ENCODE data around the gene WASF3. TPM values are rescaled to one million over a fixed set of nuclear protein-coding genes. Genes with fewer than 3 reads are reported as not detected.

Gene WASF3
- total RNA-seq, 1 experiment from 2014 or later: 0.31 TPM

DNA sequence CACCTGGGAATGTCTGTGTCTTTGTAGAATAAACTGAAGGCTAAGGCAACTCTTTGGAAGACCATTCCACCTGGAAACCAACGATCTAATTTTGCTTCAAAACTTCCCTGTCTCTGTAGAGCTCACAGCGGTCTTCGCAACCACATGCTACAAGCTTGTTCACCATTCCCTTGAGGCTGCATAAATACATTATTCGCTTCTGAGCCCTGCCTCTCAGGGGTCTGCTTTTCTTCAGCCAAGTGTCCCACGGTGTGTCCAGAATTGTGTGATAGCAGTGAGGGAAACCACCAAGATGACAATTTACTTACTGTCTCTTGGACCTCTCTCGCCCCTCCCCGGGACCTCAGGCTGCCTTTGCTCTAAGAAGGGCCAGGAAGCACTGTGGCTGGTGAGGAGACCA is 152.0 kb downstream of the WASF3 start:
- Histone ChIP-seq H3K27ac (no peak overlapping the region), H3K9me2 (ENCODE audit: insufficient read depth) (no peaks in the 10 kb centered on the region), H2AFZ (no peak overlapping the region), H3K9me3 (ENCODE audit: insufficient read depth, low read depth) (no peaks in the 10 kb centered on the region), H3K79me2 (ENCODE audit: low read depth) (no peaks in the 10 kb centered on the region), H3K27me3 (ENCODE audit: insufficient read depth, low read depth) (peaks cover 42% of the 10 kb centered on the region), H3K4me3 (no peak overlapping the region), H3K4me1 (replicated peaks; ENCODE audit: insufficient read depth) (no peaks in the 10 kb centered on the region), H3F3A (ENCODE audit: insufficient read depth, low read depth) (no peaks in the 10 kb centered on the region), H4K20me1 (ENCODE audit: insufficient read depth) (no peaks in the 10 kb centered on the region), H3K4me2 (no peak overlapping the region), H3K36me3 (ENCODE audit: low read depth) (no peaks in the 10 kb centered on the region)
- CTCF ChIA-PET: no interaction called here
- intact Hi-C loops (cut with micrococcal nuclease; ENCODE audit: unreplicated experiment): loop anchor here (5.0 to 10.0 kb wide), 2 partner anchors 165 to 223 kb away; no protein-coding TSS in a partner anchor
- POLR2A ChIA-PET (ENCODE audit: unreplicated experiment): no interaction called here
- TF ChIP-seq, protein P1, sequence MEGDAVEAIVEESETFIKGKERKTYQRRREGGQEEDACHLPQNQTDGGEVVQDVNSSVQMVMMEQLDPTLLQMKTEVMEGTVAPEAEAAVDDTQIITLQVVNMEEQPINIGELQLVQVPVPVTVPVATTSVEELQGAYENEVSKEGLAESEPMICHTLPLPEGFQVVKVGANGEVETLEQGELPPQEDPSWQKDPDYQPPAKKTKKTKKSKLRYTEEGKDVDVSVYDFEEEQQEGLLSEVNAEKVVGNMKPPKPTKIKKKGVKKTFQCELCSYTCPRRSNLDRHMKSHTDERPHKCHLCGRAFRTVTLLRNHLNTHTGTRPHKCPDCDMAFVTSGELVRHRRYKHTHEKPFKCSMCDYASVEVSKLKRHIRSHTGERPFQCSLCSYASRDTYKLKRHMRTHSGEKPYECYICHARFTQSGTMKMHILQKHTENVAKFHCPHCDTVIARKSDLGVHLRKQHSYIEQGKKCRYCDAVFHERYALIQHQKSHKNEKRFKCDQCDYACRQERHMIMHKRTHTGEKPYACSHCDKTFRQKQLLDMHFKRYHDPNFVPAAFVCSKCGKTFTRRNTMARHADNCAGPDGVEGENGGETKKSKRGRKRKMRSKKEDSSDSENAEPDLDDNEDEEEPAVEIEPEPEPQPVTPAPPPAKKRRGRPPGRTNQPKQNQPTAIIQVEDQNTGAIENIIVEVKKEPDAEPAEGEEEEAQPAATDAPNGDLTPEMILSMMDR (conservative IDR thresholded peaks at IDR 0.05): no peak
- TF ChIP-seq EZH2 (IDR thresholded peaks at IDR 0.05; ENCODE audit: low read depth): no peak
- no peak for DNase-seq
- BruUV-seq (replicated peaks): no TSS peak

GRCh38 chr13:26710166-26710565 is 152.7 kb downstream of the WASF3 start:
- H3K27me3 ChIP-seq (ENCODE audit: insufficient read depth, low read depth): peaks cover 37% of the 10 kb centered on the region
- H3K79me2 ChIP-seq (ENCODE audit: low read depth): no peaks in the 10 kb centered on the region
- H4K20me1 ChIP-seq (ENCODE audit: insufficient read depth): no peaks in the 10 kb centered on the region
- intact Hi-C loops (cut with micrococcal nuclease; ENCODE audit: unreplicated experiment): no loop called here
- H3K36me3 ChIP-seq (ENCODE audit: low read depth): no peaks in the 10 kb centered on the region
- no peak for DNase-seq
- H3K4me3 ChIP-seq: no peak overlapping the region
- no peaks in the 10 kb centered on the region for H3K9me2 ChIP-seq (ENCODE audit: insufficient read depth)
- no peak overlapping the region for H3K27ac ChIP-seq
- no peak overlapping the region for H3K4me2 ChIP-seq
- POLR2A ChIA-PET (ENCODE audit: unreplicated experiment): no interaction called here
- no TSS peak for BruUV-seq (replicated peaks)
- H3K4me1 ChIP-seq (replicated peaks; ENCODE audit: insufficient read depth): no peaks in the 10 kb centered on the region
- no peaks in the 10 kb centered on the region for H3F3A ChIP-seq (ENCODE audit: insufficient read depth, low read depth)
- H3K9me3 ChIP-seq (ENCODE audit: insufficient read depth, low read depth): no peaks in the 10 kb centered on the region
- CTCF ChIA-PET: no interaction called here
- H2AFZ ChIP-seq: no peak overlapping the region
- TF ChIP-seq EZH2 (IDR thresholded peaks at IDR 0.05; ENCODE audit: low read depth): no peak
- TF ChIP-seq, protein P1 (conservative IDR thresholded peaks at IDR 0.05): no peak

- intact Hi-C loops (cut with micrococcal nuclease; ENCODE audit: unreplicated experiment): no loop called here
- no TSS peak for BruUV-seq (replicated peaks)
- ChIA-PET POLR2A (ENCODE audit: unreplicated experiment) (no interaction called here), CTCF (no interaction called here)
- H2AFZ ChIP-seq: no peak overlapping the region
- DNase-seq: no peak
- no peak overlapping the region for H3K4me2 ChIP-seq
- H3K36me3 ChIP-seq (ENCODE audit: low read depth): no peaks in the 10 kb centered on the region
- H3K27ac ChIP-seq: no peak overlapping the region
- TF ChIP-seq, protein P1 (conservative IDR thresholded peaks at IDR 0.05): no peak
- no peak for TF ChIP-seq EZH2 (IDR thresholded peaks at IDR 0.05; ENCODE audit: low read depth)
- H3F3A ChIP-seq (ENCODE audit: insufficient read depth, low read depth): no peaks in the 10 kb centered on the region
- H3K4me3 ChIP-seq: no peak overlapping the region
- no peaks in the 10 kb centered on the region for H3K4me1 ChIP-seq (replicated peaks; ENCODE audit: insufficient read depth)
- no peaks in the 10 kb centered on the region for H4K20me1 ChIP-seq (ENCODE audit: insufficient read depth)
- no peaks in the 10 kb centered on the region for H3K9me2 ChIP-seq (ENCODE audit: insufficient read depth)
- no peaks in the 10 kb centered on the region for H3K9me3 ChIP-seq (ENCODE audit: insufficient read depth, low read depth)
- peaks cover 37% of the 10 kb centered on the region for H3K27me3 ChIP-seq (ENCODE audit: insufficient read depth, low read depth)
- H3K79me2 ChIP-seq (ENCODE audit: low read depth): no peaks in the 10 kb centered on the region
Observed at GRCh38 chr13:26711211-26711610, 153.7 kb downstream of the WASF3 start.
